DOHH2 (cell line): Measurements from ENCODE around the gene SP6.

Source experiments
- H3F3A ChIP-seq: fragments of 200-600 bp; sonication (generic), shearing (Covaris generic); 2 replicates; pipeline ENCODE4 v1.6.0; 2016; ENCODE audit warnings: antibody characterized with exemption, mild to moderate bottlenecking; ENCODE audit not compliant: control insufficient read depth, insufficient read depth
- H3K27ac ChIP-seq: fragments of 200-600 bp; sonication (generic); 2 replicates; pipeline ENCODE4 v1.5.1; 2014; ENCODE audit warnings: low read depth, mild to moderate bottlenecking, low read length, moderate library complexity
- H3K27me3 ChIP-seq: fragments of 200-600 bp; sonication (generic); 2 replicates; pipeline ENCODE4 v1.6.1; 2014; ENCODE audit warnings: mild to moderate bottlenecking, low read length, mixed read lengths; ENCODE audit not compliant: control insufficient read depth
- H3K36me3 ChIP-seq: fragments of 200-600 bp; sonication (generic); 2 replicates; pipeline ENCODE4 v1.6.1; 2014; ENCODE audit warnings: mild to moderate bottlenecking, low read length, moderate library complexity, mixed read lengths; ENCODE audit not compliant: control insufficient read depth
- H3K4me1 ChIP-seq: fragments of 200-600 bp; sonication (generic); 2 replicates; pipeline ENCODE4 v1.6.1; 2014; ENCODE audit warnings: mild to moderate bottlenecking, low read length, mixed read lengths; ENCODE audit not compliant: control insufficient read depth
- H3K4me2 ChIP-seq: fragments of 200-600 bp; sonication (generic); 2 replicates; pipeline ENCODE4 v1.6.0; 2014; ENCODE audit warnings: mild to moderate bottlenecking, low read length, moderate library complexity
- H3K4me3 ChIP-seq: fragments of 200-600 bp; sonication (generic); 2 replicates; pipeline ENCODE4 v1.5.1; 2014; ENCODE audit warnings: mild to moderate bottlenecking, low read length, mixed read lengths
- H3K79me2 ChIP-seq: fragments of 200-600 bp; sonication (generic); 2 replicates; pipeline ENCODE4 v1.6.1; 2014; ENCODE audit warnings: mild to moderate bottlenecking, low read length, mixed read lengths; ENCODE audit not compliant: control insufficient read depth
- H3K9me2 ChIP-seq: fragments of 200-600 bp; sonication (generic); replicated peaks from 2 replicates; pipeline ENCODE4 v1.6.1; 2014; ENCODE audit warnings: mild to moderate bottlenecking, low read length, mixed read lengths; ENCODE audit not compliant: control insufficient read depth
- H3K9me3 ChIP-seq: fragments of 200-600 bp; sonication (generic); 2 replicates; pipeline ENCODE4 v1.6.1; 2014; ENCODE audit warnings: antibody characterized with exemption, low read length, mixed read lengths; ENCODE audit not compliant: control insufficient read depth, insufficient read depth
- H4K20me1 ChIP-seq: fragments of 200-600 bp; sonication (generic); 2 replicates; pipeline ENCODE4 v1.6.0; 2014; ENCODE audit warnings: low read depth, mild to moderate bottlenecking, antibody characterized with exemption, low read length, moderate library complexity; ENCODE audit not compliant: control insufficient read depth, insufficient read depth
- CTCF ChIP-seq: fragments of 200-600 bp; sonication (generic); IDR thresholded peaks from one replicate; pipeline ENCODE4 v1.5.1; 2014; ENCODE audit warnings: antibody characterized with exemption, mild to moderate bottlenecking, low read depth, low read length; ENCODE audit not compliant: poor library complexity, severe bottlenecking
- EZH2phosphoT487 ChIP-seq: fragments of 200-600 bp; sonication (generic); IDR thresholded peaks from 2 replicates; pipeline ENCODE4 v1.6.1; 2017; ENCODE audit warnings: borderline replicate concordance, mild to moderate bottlenecking, antibody characterized with exemption, low read length, moderate library complexity, mixed read lengths

SP6 gene

GRCh38 chr17:47823519-47823918 lies 27.4 kb downstream of the SP6 start:
- Histone ChIP-seq H3K27me3 (no peaks in the 10 kb centered on the region), H3K36me3 (peaks cover 37% of the 10 kb centered on the region), H3K79me2 (peaks cover 13% of the 10 kb centered on the region), H3K4me3 (no peak overlapping the region), H3K27ac (no peak overlapping the region), H3K9me3 (no peaks in the 10 kb centered on the region), H3F3A (no peaks in the 10 kb centered on the region), H3K4me2 (no peak overlapping the region), H3K9me2 (no peaks in the 10 kb centered on the region), H3K4me1 (peaks cover 15% of the 10 kb centered on the region), H4K20me1 (no peaks in the 10 kb centered on the region)
- no peak for TF ChIP-seq EZH2phosphoT487
- no peak for TF ChIP-seq CTCF

GRCh38 chr17:47822785-47823184 lies 28.2 kb downstream of the SP6 start:
- Histone ChIP-seq H3K4me1 (peaks cover 15% of the 10 kb centered on the region), H3F3A (no peaks in the 10 kb centered on the region), H3K4me3 (no peak overlapping the region), H3K27me3 (no peaks in the 10 kb centered on the region), H3K9me3 (no peaks in the 10 kb centered on the region), H3K36me3 (peaks cover 36% of the 10 kb centered on the region), H3K9me2 (no peaks in the 10 kb centered on the region), H3K27ac (no peak overlapping the region), H3K4me2 (no peak overlapping the region), H4K20me1 (no peaks in the 10 kb centered on the region), H3K79me2 (peaks cover 9% of the 10 kb centered on the region)
- TF ChIP-seq CTCF (no peak), EZH2phosphoT487 (no peak)

GRCh38 chr17:47821424-47822391 lies 29.3 kb downstream of the SP6 start, which contains the start of gene OSBPL7:
TSS of gene OSBPL7 (minus strand) at chr17:47821794. CDS start at chr17:47820278, 1,516 bp downstream.
- Histone ChIP-seq H3K9me2 (no peaks in the 10 kb centered on the region), H3K4me3 (peak within 1 kb of the TSS; percentile 93), H3K27ac (no peak within 1 kb of the TSS), H3K79me2 (peaks cover 9% of the 10 kb centered on the region), H3K4me2 (peak within 1 kb of the TSS; percentile 84), H3K4me1 (peaks cover 15% of the 10 kb centered on the region), H3K9me3 (no peaks in the 10 kb centered on the region), H3F3A (no peaks in the 10 kb centered on the region), H3K27me3 (no peaks in the 10 kb centered on the region), H3K36me3 (peaks cover 29% of the 10 kb centered on the region), H4K20me1 (no peaks in the 10 kb centered on the region)
- TF ChIP-seq CTCF (peak; percentile 70), EZH2phosphoT487 (no peak)
